ENCODE results near the gene UFSP1.
"Not testable (repeated sequence)": the region's sequence is repeated elsewhere in the genome, so short reads cannot be mapped to it uniquely, and the experiment has no call there.

The UFSP1 gene

GRCh38 chr7:100879685-100880261 lies 9.7 kb downstream of the UFSP1 start:
- DNase-seq = no peak

- no peak for DNase-seq
These were observed 10.8 kb downstream of the UFSP1 start for GRCh38 chr7:100878685-100879084.

DNA sequence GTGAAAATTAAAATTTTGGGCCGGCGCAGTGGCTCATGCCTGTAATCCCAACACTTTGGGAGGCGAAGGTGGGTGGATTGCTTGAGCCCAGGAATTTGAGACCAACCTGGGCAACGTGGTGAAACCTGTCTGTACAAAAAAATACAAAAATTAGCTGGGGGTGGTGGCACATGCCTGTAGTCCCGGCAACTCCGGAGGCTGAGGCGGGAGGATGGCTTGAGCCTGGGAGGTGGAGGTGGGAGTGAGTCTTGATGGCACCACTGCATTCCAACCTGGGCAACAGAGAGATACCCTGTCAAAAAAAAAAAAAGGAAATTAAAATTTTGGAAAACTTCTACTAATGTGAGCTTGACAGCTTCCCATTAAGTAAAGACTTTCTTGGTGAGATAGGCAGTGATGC lies 11.5 kb downstream of the UFSP1 start:
- DNase-seq = no peak

DNA sequence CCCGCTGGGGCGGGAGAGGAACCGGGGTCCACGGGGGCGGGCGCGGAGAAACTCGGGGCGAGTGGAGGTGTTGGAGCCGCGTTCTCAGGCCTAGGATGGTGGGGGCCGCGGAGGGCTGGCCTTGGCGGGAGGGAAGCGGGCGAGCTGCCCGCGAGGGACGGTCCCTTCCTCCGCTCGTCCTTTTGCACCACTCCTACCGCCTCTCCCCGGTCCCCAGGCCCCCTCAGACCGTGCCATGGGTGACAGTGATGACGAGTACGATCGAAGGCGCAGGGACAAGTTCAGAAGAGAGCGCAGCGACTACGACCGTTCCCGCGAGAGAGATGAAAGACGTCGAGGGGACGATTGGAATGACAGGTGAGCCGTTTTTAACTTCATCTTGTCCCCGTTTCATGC lies 14.2 kb downstream of the UFSP1 start:
- DNase-seq = peak in 1 of 2 experiments; percentile 52

GRCh38 chr7:100874577-100875355 lies 14.7 kb downstream of the UFSP1 start, which contains the start of gene SRRT:
TSS of gene SRRT (plus strand) at chr7:100875103. CDS start at chr7:100875591, 488 bp downstream.
- DNase-seq = peak; percentile 98 to 100

GRCh38 chr7:100874300-100874576 lies 15.3 kb downstream of the UFSP1 start:
- no peak for DNase-seq

DNA sequence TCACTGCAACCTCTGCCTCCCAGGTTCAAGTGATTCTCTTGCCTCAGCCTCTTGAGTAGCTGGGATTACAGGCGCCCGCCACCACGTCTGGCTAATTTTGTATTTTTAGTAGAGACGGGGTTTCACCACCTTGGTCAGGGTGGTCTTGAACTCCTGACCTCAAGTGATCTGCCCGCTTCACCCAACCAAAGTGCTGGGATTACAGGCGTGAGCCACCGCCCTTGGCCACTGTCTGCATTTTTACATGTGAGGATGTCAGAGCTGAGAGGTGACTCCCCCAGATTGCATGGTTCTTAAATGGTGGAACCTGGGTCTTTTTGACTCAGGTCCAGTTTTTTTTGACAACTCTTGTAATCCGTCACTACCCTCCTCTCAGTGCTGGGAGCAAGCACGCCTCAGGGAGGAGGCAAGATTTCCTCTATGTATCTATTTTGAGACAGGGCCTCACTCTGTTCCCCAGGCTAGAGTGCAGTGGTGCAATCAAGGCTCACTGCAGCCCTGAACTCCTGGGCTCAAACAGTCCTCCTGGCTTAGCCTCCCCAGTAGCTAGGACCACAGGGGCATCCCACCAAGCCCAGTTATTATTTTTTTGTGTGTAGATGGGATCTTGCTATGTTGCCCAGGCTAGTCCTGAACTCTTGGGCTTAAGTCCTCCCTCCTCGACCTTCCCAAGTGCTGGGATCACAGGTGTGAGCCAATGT lies 15.8 kb downstream of the UFSP1 start:
- no peak for DNase-seq

DNA sequence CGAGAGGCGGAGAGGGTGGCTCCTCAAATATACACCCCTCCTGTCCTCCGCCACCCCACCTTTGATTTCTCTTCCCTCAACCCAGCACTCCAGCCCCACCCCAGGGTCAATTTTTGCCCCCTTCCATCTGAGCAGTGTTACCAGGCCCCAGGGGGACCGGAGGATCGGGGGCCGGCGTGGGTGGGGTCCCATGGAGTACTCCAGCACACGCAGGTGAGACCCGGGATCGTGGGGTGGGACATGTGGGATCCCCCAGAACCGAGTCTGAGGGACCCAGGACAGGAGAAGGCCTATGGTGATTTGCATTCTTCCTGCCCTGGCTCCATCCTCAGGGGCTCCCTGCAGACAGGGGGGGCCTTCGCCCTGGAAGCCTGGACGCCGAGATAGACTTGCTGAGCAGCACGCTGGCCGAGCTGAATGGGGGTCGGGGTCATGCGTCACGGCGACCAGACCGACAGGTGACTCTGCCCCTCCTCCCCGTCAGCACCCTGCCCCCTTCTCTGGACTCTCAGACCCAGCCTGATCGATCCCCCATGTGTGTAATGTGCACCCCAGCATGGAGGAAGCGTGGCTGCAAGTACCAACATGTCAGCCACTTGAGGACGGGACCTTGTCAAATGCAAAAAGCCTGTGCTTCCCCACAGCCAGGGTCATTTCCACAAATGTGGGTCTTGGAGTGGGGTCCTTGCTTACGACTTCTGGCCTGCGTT lies 21.6 kb downstream of the UFSP1 start:
- DNase-seq = no peak

GRCh38 chr7:100867040-100867775 lies 22.3 kb downstream of the UFSP1 start, which contains the start of gene TRIP6:
TSS of gene TRIP6 (plus strand) at chr7:100867387. CDS start at chr7:100867498, 111 bp downstream.
- no peak for DNase-seq

GRCh38 chr7:100866729-100867039 lies 22.8 kb downstream of the UFSP1 start:
- DNase-seq = no peak

GRCh38 chr7:100865938-100866728 lies 23.4 kb downstream of the UFSP1 start:
- DNase-seq = no peak

DNA sequence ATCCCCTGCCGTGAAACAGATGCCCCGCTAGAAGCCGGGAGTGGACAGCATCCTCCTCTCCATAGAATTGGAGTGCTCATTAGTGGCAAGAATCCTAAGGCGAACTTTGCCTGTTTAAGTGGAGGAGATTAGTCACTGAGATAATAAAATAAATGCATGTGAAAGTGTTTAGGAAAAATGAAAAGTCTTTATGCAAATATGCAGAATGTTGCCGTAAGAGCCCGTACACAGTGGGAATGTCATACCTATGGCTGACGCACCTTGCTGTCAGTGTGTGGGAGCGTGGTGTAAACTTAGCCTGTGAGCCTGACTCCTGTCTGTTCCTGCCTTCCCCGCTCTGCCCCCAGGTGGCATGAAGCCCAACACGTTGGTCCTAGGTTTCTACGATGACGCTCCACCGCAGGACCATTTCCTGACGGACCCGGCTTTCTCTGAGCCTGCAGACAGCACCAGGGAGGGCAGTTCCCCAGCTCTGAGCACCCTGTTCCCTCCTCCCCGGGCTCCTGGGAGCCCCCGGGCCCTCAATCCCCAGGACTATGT lies 24.1 kb downstream of the UFSP1 start:
- DNase-seq = peak; percentile 41 to 66

GRCh38 chr7:100864263-100864845 lies 25.2 kb downstream of the UFSP1 start:
- DNase-seq = no peak

DNA sequence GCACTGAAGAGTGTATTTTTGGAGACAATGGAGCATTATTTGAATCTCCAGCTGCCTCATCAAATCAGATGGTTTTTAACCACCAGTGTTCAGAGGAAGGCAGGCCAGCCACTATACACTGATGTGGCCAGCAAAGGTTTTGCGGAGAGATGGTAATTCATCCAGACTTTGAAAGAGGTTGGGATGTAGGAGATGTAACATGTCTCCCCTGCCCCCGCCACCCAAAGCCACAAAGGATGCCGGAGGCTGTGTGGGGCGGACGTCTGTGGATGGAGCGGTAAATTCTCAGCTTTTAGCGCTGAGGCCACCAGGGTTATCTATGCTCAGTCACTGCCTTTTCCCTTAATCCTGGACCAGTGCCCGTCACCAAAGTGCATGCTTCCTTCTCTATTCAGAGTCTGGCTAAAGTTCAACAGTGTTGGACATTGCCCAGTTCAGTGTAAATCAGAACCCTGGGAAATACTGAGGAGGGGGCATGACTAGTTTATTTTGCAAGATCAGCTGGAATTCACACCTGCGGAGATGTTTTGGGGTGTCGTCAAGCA lies 26.0 kb downstream of the UFSP1 start:
- DNase-seq = no peak

DNA sequence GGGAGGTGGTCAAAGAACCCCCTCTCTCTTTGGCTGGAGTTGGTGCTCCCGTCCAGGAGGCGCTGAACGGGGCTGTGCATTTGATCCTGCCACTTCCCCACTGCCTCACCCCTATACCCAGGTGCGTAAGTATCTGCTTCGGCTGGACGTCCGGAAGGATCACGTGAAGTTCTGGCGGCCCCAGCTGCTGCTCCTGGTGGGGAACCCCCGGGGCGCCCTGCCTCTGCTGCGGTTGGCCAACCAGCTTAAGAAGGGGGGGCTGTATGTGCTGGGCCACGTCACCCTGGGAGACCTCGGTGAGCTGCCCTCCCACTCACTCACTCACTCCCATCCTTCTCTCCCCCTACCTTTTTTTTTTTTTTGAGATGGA lies 27.9 kb downstream of the UFSP1 start:
- no peak for DNase-seq

GRCh38 chr7:100860702-100861615 lies 28.6 kb downstream of the UFSP1 start:
- no peak for DNase-seq

DNA sequence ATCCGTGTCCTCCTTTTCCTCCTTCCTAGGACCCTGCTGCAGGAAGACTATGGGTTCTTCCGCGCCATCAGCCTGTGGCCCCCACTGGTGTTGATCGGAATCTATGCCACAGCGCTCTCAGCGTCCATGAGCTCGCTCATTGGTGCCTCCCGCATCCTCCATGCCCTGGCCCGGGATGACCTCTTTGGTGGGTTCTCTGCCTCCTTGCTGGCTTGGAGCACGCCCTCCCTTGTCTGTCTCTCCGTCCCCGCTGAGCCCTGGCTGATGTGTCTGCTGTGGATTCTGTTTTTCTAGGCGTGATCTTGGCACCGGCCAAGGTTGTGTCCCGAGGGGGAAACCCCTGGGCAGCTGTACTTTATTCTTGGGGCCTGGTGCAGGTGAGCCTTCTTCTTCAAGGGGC lies 29.7 kb downstream of the UFSP1 start:
- no peak for DNase-seq

- DNase-seq = no peak
These were observed 32.6 kb downstream of the UFSP1 start for GRCh38 chr7:100856871-100857282.

- no peak for DNase-seq
These were observed 34.0 kb downstream of the UFSP1 start for GRCh38 chr7:100855515-100855914.

DNA sequence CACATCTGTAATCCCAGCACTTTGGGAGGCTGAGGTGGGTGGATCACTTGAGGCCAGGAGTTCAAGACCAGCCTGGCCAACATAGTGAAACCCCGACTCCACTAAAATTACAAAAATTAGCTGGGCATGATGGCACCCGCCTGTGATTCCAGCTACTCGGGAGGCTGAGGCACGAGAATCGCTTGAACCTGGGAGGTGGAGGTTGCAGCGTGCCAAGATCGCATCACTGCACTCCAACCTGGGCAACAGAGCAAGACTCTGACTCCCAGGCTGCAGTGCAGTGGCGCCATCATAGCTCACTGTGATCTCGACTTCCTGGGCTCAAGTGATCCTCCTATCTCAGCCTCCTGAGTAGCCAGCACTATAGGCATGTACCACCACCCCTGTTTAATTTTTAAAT lies 34.6 kb downstream of the UFSP1 start:
- not testable (repeated sequence) for DNase-seq
